ENCODE results near the gene CHST1.

CHST1 gene

DNA sequence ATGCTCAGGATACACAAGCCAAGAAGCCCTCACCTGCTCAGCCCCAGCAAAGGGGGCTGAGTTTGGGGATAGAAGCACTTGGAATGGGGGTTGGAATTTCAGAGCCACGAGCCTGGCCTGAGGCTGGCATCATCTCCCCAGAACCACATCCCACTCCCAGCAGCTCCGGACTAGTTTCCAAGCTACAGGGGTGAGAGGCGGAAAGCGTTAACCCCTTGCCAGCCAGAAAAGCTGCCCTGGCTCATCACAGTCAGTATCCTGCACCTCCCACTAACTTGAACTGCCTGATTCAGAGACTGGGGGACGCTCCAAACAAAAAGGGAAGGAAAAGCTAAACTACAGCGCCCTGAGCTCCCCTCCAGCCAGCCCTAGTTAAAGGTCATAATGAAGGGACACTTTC lies 19.0 kb upstream of the CHST1 start:
- TF ChIP-seq GATA3 (IDR thresholded peaks at IDR 0.05; ENCODE audit: low read depth, low read length) (no peak), GATA2 (IDR thresholded peaks at IDR 0.05; ENCODE audit: low read depth, low read length) (no peak)

GRCh38 chr11:45683271-45684058 lies 18.0 kb upstream of the CHST1 start:
- no peak for TF ChIP-seq GATA2 (IDR thresholded peaks at IDR 0.05; ENCODE audit: low read depth, low read length)
- TF ChIP-seq GATA3 (IDR thresholded peaks at IDR 0.05; ENCODE audit: low read depth, low read length): no peak

GRCh38 chr11:45679806-45680205 lies 14.4 kb upstream of the CHST1 start:
- TF ChIP-seq GATA2 (IDR thresholded peaks at IDR 0.05; ENCODE audit: low read depth, low read length) (no peak), GATA3 (IDR thresholded peaks at IDR 0.05; ENCODE audit: low read depth, low read length) (no peak)

GRCh38 chr11:45678976-45679375 lies 13.6 kb upstream of the CHST1 start:
- TF ChIP-seq GATA3 (IDR thresholded peaks at IDR 0.05; ENCODE audit: low read depth, low read length): no peak
- no peak for TF ChIP-seq GATA2 (IDR thresholded peaks at IDR 0.05; ENCODE audit: low read depth, low read length)

DNA sequence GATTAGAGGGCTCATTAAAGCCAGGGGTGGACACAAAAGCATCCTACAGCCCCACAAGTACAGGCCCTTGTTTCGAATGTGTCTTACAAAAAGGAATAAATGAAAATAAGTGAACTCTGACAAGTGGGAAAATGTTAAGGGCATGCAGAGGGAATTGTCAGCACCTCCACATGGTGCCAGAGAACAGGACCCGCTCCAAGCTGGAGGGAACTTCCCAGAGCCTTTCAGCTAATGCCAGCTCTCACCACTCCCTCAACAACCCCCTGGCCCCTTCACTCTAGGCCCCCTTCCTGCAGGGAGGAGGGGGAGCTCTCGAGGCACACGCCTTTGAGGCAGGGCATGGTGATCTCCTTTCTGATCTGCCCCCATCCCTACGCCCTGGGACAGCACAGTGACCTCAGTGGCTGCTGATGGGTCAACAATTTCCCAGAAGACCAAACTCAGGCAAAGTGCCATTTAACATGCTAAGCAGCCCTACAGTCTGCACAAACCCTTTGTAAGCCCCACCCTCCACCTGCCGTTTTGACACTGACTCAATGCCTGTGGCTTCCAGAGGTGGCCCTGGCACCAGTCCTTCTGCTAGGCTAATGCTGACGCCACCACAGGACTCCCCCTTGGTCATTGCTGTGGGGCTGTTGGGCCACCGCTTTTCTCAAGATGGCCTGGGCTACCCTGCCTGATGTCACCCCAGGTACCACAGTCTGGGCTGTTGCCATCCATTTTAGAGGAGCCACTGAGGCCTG lies 12.5 kb upstream of the CHST1 start:
- TF ChIP-seq GATA2 (IDR thresholded peaks at IDR 0.05; ENCODE audit: low read depth, low read length) (no peak), GATA3 (IDR thresholded peaks at IDR 0.05; ENCODE audit: low read depth, low read length) (no peak)

DNA sequence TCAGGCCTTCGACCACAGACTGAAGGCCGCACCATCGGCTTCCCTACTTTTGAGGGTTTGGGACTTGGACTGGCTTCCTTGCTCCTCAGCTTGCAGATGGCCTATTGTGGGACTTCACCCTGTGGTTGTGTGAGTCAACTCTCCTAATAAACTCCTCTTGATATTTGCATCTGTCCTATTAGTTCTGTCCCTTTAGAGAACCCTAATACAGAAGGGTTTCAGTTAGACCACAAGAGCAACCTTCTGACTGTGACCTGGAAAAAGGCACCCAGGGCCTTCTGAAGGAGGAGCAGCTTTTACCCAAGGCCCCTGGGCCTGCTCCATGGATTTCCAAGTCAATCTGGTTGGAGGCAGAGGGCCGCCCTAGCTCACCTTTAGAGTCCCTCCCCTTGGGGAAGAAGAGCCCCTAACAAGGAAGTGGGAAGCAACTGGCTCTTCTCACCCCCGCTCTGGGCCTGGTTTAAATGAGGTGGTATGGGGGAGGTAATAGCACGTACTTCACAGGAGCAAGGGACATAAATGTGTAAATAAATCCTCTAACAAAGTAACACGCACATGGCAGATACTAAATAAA lies 11.2 kb upstream of the CHST1 start:
- no peak for TF ChIP-seq GATA2 (IDR thresholded peaks at IDR 0.05; ENCODE audit: low read depth, low read length)
- no peak for TF ChIP-seq GATA3 (IDR thresholded peaks at IDR 0.05; ENCODE audit: low read depth, low read length)

DNA sequence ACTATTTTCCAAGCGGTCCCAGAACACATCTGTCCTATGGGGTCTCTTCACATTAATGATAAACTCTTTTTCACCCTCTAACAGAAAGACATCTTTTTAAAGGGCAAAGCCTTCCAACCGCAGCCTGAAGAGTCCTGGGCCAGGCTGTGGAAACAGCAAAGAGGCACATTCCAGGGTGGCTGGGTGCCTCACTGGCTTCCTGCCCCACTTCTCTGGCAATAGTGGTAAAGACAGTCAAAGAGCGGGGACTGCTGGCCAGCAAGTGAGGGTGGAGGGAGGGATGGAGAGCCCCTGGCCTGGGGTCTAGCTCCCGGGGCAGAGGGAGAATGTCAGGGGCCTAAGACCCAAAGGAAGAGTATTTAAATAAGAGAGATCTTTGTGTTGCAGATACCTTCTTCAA lies 10.2 kb upstream of the CHST1 start:
- no peak for TF ChIP-seq GATA2 (IDR thresholded peaks at IDR 0.05; ENCODE audit: low read depth, low read length)
- TF ChIP-seq GATA3 (IDR thresholded peaks at IDR 0.05; ENCODE audit: low read depth, low read length): no peak

DNA sequence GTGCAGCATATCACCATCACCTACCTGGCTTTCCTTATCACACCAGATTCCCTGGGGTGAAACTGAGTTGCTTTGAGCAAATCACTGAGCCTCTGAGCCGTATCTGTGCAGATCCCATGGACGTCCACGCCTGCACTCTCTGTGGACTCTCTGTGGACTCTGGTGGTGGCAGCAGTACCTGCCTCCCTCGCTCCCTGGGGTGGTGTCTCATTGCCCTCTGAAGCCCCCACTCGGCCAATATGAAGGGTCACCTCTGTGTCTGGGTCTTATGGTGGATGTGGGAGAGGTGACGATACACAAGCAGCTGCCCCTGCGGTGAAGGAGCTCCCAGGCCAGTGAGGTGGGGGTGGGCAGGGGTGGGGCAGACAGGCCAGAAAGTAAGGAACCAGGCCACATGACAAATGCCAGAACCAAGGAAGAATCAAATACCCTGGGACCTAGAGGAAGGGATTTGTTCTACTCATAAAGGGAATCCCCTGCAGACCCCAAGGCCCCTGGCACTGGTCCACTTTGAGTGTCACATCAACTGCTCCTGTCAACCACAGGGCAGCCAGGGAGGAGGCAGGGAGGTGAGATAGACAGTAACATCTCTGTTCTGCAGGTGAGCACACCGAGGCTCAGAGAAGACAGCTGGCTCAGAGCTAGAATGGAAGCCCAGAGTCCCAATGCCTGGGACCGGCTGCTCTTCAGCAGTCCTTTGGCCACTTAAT lies 9.2 kb upstream of the CHST1 start:
- TF ChIP-seq GATA2 (IDR thresholded peaks at IDR 0.05; ENCODE audit: low read depth, low read length): no peak
- TF ChIP-seq GATA3 (IDR thresholded peaks at IDR 0.05; ENCODE audit: low read depth, low read length): no peak

GRCh38 chr11:45673441-45673840 lies 8.0 kb upstream of the CHST1 start:
- no peak for TF ChIP-seq GATA2 (IDR thresholded peaks at IDR 0.05; ENCODE audit: low read depth, low read length)
- TF ChIP-seq GATA3 (IDR thresholded peaks at IDR 0.05; ENCODE audit: low read depth, low read length): no peak

- TF ChIP-seq GATA3 (IDR thresholded peaks at IDR 0.05; ENCODE audit: low read depth, low read length) (no peak), GATA2 (IDR thresholded peaks at IDR 0.05; ENCODE audit: low read depth, low read length) (no peak)
Observed at GRCh38 chr11:45672593-45672992, 7.2 kb upstream of the CHST1 start.

GRCh38 chr11:45671246-45672171 lies 6.1 kb upstream of the CHST1 start:
- TF ChIP-seq GATA2 (IDR thresholded peaks at IDR 0.05; ENCODE audit: low read depth, low read length): no peak
- no peak for TF ChIP-seq GATA3 (IDR thresholded peaks at IDR 0.05; ENCODE audit: low read depth, low read length)

- no peak for TF ChIP-seq GATA2 (IDR thresholded peaks at IDR 0.05; ENCODE audit: low read depth, low read length)
- no peak for TF ChIP-seq GATA3 (IDR thresholded peaks at IDR 0.05; ENCODE audit: low read depth, low read length)
Observed at GRCh38 chr11:45670386-45671135, 5.1 kb upstream of the CHST1 start.
